Colonic mucosa (tissue), 4 donors: ENCODE data around the gene PCNA. TPM values are rescaled to one million over a fixed set of nuclear protein-coding genes. Genes with fewer than 3 reads are reported as not detected.

Experiments used
- DNase-seq: peaks from one replicate; pipeline ENCODE4 v3.0.0-alpha.2; 2020
- H3K27ac ChIP-seq: fragments of 200-600 bp; one replicate; pipeline ENCODE4 v1.8.0; 2021
- H3K27me3 ChIP-seq: fragments of 200-600 bp; one replicate; pipeline ENCODE4 v1.8.0; 2021
- H3K36me3 ChIP-seq: fragments of 200-600 bp; one replicate; pipeline ENCODE4 v1.8.0; 2021
- H3K4me1 ChIP-seq: fragments of 200-600 bp; one replicate; pipeline ENCODE4 v1.8.0; 2021; ENCODE audit warnings: mild to moderate bottlenecking
- H3K4me3 ChIP-seq: fragments of 200-600 bp; one replicate; pipeline ENCODE4 v1.8.0; 2021
- H3K9ac ChIP-seq, 2 donors: one replicate each; pipeline ENCODE4 v1.7.0; 2013; ENCODE audit warnings: control low read depth in 2 of 2, low read depth in 2 of 2, low read length in 2 of 2
- H3K9me3 ChIP-seq: fragments of 200-600 bp; one replicate; pipeline ENCODE4 v1.8.0; 2021
- intact Hi-C: fragments of 100-400 bp; cut with DNase I; formaldehyde crosslinking; loops from one replicate; pipeline ENCODE4 v1.14.1; 2022
- total RNA-seq, 2 donors: library from RNA; stranded (reverse); fragmentation: NEBNext Ultra II Directional in 1 of 2; extraction: Animal tissue kit (Norgen Biotek cat#: 25700) in 1 of 2; gene quantifications; one replicate each; pipeline ENCODE4 v1.2.1, GENCODE V29; 2021
- TF ChIP-seq, protein P1 (sequence below): fragments of 200-600 bp; IDR thresholded peaks from one replicate; pipeline ENCODE4 v1.8.0; 2022; ENCODE audit warnings: antibody characterized with exemption, mild to moderate bottlenecking
- donor health status: healthy.
- donor health status: DM: no; HTN: no; CAD: no.
- donor health status: DM: no; HTN: no; CAD: no.

The PCNA gene
- total RNA-seq, 2 donors from 2014 or later = 59.0 to 204 TPM

DNA sequence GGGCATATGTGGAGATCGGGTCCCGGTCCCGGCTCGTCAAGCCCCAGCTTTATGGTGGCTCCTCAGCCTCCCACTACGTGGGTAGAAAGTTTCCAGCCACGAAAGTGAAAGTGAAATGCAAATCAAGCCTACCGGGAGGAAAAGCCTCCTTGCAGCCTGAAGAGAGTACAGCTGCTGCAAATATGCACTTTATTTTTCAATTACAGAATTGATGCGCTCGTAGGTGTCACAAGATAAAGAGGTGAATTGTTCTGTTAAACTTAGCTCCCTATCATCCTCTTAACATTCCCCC, 373 bp upstream of the PCNA start:
- H3K36me3 ChIP-seq = no peaks in the 10 kb centered on the region
- intact Hi-C loops = loop anchor here (10.0 kb wide), 1 partner anchor 325 kb away; no protein-coding TSS in a partner anchor
- peaks cover 8% of the 10 kb centered on the region for H3K4me1 ChIP-seq
- H3K9ac ChIP-seq = peak overlapping the region; percentile 53 to 77
- TF ChIP-seq, protein P1, sequence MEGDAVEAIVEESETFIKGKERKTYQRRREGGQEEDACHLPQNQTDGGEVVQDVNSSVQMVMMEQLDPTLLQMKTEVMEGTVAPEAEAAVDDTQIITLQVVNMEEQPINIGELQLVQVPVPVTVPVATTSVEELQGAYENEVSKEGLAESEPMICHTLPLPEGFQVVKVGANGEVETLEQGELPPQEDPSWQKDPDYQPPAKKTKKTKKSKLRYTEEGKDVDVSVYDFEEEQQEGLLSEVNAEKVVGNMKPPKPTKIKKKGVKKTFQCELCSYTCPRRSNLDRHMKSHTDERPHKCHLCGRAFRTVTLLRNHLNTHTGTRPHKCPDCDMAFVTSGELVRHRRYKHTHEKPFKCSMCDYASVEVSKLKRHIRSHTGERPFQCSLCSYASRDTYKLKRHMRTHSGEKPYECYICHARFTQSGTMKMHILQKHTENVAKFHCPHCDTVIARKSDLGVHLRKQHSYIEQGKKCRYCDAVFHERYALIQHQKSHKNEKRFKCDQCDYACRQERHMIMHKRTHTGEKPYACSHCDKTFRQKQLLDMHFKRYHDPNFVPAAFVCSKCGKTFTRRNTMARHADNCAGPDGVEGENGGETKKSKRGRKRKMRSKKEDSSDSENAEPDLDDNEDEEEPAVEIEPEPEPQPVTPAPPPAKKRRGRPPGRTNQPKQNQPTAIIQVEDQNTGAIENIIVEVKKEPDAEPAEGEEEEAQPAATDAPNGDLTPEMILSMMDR = no peak
- H3K27ac ChIP-seq = peak overlapping the region; percentile 89
- peak overlapping the region; percentile 72 for H3K4me3 ChIP-seq
- no peaks in the 10 kb centered on the region for H3K27me3 ChIP-seq
- DNase-seq = no peak
- H3K9me3 ChIP-seq = no peaks in the 10 kb centered on the region

DNA sequence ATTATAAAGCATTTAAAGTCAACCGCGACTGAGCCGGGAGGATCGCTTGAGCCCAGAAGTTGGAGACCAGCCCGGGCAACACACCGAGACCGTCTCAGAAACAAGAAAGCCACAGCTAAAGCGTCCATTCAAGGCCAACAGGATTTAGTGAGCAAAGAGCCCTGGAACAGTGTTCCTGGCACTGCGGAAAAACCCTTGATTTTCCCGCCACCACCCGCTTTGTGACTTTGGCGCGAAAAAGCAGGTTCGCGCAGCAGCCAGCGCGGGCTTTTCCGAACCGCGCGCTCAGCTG, 669 bp downstream of the PCNA start:
- H3K4me1 ChIP-seq = peaks cover 8% of the 10 kb centered on the region
- H3K4me3 ChIP-seq = peak overlapping the region; percentile 72
- TF ChIP-seq, protein P1 = no peak
- H3K36me3 ChIP-seq = no peaks in the 10 kb centered on the region
- no peaks in the 10 kb centered on the region for H3K27me3 ChIP-seq
- H3K9ac ChIP-seq = peak overlapping the region; percentile 77 to 97
- DNase-seq = no peak
- no peaks in the 10 kb centered on the region for H3K9me3 ChIP-seq
- peak overlapping the region; percentile 89 for H3K27ac ChIP-seq
- intact Hi-C loops = no loop called here

DNA sequence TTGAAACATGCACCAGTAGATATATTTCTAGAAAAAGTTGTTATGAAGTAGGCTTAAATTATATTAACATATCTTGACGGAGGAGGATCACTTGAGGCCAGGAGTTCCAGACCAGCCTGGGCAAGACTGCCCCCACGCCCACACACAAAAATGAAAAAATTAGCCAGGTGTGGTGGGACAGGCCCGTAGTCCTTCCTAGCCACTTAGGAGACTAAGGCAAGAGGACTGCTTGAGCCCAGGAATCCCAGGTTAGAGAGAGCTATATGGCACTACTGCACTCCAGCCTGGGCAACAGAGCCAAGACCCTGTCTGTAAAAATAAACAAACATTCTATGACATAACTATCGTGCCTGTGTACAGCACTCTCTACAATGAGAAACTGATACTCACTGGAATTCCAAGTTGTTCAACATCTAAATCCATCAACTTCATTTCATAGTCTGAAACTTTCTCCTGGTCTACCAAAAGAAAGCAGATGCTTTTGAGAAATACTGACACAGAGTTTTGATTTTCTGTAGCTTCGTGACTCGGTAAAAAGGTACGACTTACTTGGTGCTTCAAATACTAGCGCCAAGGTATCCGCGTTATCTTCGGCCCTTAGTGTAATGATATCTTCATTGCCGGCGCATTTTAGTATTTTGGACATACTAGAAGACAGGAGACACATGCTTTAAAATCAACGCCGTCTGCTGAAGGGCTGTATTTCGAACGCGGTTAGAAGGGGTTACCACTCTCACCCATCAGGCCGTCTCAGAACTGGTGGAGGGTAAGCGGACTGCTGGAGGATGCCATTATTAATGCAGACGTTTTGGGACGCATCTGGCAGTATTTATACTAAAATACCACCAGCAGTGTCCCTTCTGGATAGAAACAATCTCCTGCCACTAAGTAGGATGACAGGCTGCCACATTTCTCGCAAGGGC, 1.3 kb downstream of the PCNA start:
- no peak for DNase-seq
- TF ChIP-seq, protein P1 = no peak
- Histone ChIP-seq H3K27me3 (no peaks in the 10 kb centered on the region), H3K4me1 (peaks cover 8% of the 10 kb centered on the region), H3K27ac (no peak overlapping the region), H3K4me3 (peak overlapping the region; percentile 72), H3K36me3 (no peaks in the 10 kb centered on the region), H3K9me3 (no peaks in the 10 kb centered on the region), H3K9ac (peak overlapping the region; percentile 77 to 97)
- intact Hi-C loops = no loop called here

DNA sequence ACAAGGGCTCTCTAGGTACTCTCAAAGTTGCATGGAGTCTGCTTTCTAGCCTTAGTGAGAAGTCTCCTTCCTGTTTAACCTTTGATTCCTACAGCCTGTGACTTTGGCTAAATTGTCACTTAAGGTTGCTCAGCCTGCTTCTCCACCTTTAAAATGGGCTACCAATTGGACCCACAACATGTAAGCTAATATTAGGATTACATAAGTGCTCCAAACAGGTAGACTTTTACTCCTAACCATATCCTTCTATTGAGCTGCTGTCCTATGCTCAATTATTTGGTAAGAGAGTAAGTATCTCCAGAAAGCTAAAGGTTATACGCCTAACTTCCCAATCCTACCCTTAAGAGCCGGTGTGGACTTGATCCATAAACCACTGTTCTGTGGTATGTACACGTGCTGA, 2.9 kb downstream of the PCNA start:
- no peak overlapping the region for H3K9ac ChIP-seq
- H3K9me3 ChIP-seq = no peaks in the 10 kb centered on the region
- H3K36me3 ChIP-seq = no peaks in the 10 kb centered on the region
- H3K4me1 ChIP-seq = peaks cover 8% of the 10 kb centered on the region
- TF ChIP-seq, protein P1 = no peak
- H3K4me3 ChIP-seq = no peak overlapping the region
- DNase-seq = no peak
- no peaks in the 10 kb centered on the region for H3K27me3 ChIP-seq
- intact Hi-C loops = no loop called here
- H3K27ac ChIP-seq = no peak overlapping the region

DNA sequence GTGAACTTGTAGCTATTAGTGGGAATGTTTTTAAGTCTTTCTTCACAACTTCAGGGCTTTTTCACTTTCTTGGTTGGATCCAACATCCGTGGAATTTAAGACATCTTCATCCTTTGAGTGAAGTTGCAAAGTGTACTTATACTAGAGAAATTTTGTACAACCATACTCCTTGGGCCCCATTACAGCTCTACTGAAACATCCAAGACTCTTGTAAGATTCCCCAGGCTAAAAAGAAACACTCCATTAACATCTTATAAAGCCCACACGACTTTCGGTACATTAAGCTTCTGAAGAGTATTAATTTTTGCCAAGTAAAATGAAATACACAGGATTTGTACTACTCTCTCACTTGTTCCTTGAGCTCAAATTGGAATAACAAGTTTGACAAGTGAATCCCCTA, 5.4 kb downstream of the PCNA start:
- intact Hi-C loops = no loop called here
- no peak overlapping the region for H3K27ac ChIP-seq
- TF ChIP-seq, protein P1 = no peak
- no peaks in the 10 kb centered on the region for H3K36me3 ChIP-seq
- no peak overlapping the region for H3K4me3 ChIP-seq
- H3K9me3 ChIP-seq = no peaks in the 10 kb centered on the region
- no peaks in the 10 kb centered on the region for H3K27me3 ChIP-seq
- peaks cover 8% of the 10 kb centered on the region for H3K4me1 ChIP-seq
- no peak for DNase-seq
- H3K9ac ChIP-seq = no peak overlapping the region
